ENCODE data around the gene ZNF670. TPM values are rescaled to one million over a fixed set of nuclear protein-coding genes. Genes with fewer than 3 reads are reported as not detected.
"Not testable (repeated sequence)": the region's sequence is repeated elsewhere in the genome, so short reads cannot be mapped to it uniquely, and the experiment has no call there.

ZNF670 gene
- total RNA-seq, 1 donor from 2014 or later = 3.7 TPM

GRCh38 chr1:247037511-247038320 is 40.9 kb downstream of the ZNF670 start:
- peaks cover 3% of the 10 kb centered on the region for H3K36me3 ChIP-seq (ENCODE audit: control insufficient read depth, insufficient read depth, low read length)
- TF ChIP-seq CTCF (IDR thresholded peaks at IDR 0.05; ENCODE audit: insufficient read depth, low read length, severe bottlenecking) = no peak
- DNase-seq (ENCODE audit: low read depth) = no peak
- H3K27me3 ChIP-seq (ENCODE audit: control insufficient read depth, insufficient read depth, low read length) = no peaks in the 10 kb centered on the region
- no peak for FAIRE-seq
- no peak overlapping the region for H3K4me3 ChIP-seq (ENCODE audit: low read depth, low read length)

- H3K36me3 ChIP-seq (ENCODE audit: control insufficient read depth, insufficient read depth, low read length); H3K4me3 ChIP-seq (ENCODE audit: low read depth, low read length); FAIRE-seq; H3K27me3 ChIP-seq (ENCODE audit: control insufficient read depth, insufficient read depth, low read length); DNase-seq (ENCODE audit: low read depth): not testable (repeated sequence)
Measured at GRCh38 chr1:247032306-247032705, 46.3 kb downstream of the ZNF670 start.

Other genes starting within 250 kb of the ZNF670 start
- gene AHCTF1, start 146.9 kb downstream of the ZNF670 start, total RNA-seq = 28.2 and 28.3 TPM in 2 replicates
- gene ZNF695, start 70.8 kb downstream of the ZNF670 start, total RNA-seq = 0.53 and 0.90 TPM in 2 replicates
- 10.3 and 10.5 TPM in 2 replicates for gene ZNF669, start 25.5 kb upstream of the ZNF670 start, total RNA-seq
- gene ZNF124, start 93.2 kb upstream of the ZNF670 start, total RNA-seq = 11.3 and 21.1 TPM in 2 replicates
- gene VN1R5, start 177.3 kb upstream of the ZNF670 start, total RNA-seq = not detected in 2 replicates

Data from bronchial epithelial cell (primary cell).